GM12873 (cell line): Measurements from ENCODE around the gene CALML5.

Source experiments
- TF ChIP-seq, protein P1 (sequence below): IDR thresholded peaks from 2 replicates; pipeline ENCODE4 v1.5.1; 2012; ENCODE audit warnings: low read depth, mild to moderate bottlenecking, moderate library complexity, low read length, control low read depth; ENCODE audit not compliant: insufficient read depth; ENCODE audit errors: missing control alignments

CALML5 gene

DNA sequence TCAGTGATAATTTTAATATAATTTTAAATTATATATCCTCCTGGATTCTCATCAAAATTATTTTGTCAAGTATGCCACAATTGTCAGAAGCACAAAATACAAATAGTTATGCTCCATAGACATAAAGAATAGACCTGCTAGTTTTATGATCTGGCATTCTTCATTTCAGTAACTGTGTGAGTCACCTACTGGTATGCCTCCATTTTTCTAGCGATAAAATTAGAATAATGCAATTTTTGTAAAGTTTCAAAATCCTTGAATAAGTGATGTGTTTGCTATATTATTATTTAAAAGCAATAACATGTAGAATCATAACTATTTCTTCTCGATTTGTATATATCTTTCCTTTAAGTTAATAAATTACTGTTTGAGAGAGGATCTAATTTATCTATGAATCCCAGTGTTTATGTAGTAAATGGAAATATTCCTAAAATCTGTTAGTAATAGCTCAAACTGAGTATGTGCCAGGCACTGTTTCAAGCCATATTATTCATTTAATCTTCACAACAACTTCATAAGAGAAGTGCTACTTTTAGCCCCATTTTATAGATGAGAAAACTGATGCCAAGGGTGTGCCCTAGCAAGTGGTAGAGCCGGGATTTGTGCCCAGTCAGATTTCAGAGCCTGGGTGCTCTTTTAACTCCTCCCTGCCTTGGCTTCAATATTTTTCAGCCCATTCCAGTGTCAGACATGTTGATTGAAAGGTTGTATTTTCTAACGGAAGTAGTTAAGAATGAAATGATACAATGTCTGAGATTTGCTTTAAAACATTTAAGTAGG, 48.6 kb downstream of the CALML5 start:
- TF ChIP-seq, protein P1, sequence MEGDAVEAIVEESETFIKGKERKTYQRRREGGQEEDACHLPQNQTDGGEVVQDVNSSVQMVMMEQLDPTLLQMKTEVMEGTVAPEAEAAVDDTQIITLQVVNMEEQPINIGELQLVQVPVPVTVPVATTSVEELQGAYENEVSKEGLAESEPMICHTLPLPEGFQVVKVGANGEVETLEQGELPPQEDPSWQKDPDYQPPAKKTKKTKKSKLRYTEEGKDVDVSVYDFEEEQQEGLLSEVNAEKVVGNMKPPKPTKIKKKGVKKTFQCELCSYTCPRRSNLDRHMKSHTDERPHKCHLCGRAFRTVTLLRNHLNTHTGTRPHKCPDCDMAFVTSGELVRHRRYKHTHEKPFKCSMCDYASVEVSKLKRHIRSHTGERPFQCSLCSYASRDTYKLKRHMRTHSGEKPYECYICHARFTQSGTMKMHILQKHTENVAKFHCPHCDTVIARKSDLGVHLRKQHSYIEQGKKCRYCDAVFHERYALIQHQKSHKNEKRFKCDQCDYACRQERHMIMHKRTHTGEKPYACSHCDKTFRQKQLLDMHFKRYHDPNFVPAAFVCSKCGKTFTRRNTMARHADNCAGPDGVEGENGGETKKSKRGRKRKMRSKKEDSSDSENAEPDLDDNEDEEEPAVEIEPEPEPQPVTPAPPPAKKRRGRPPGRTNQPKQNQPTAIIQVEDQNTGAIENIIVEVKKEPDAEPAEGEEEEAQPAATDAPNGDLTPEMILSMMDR, result no peak

DNA sequence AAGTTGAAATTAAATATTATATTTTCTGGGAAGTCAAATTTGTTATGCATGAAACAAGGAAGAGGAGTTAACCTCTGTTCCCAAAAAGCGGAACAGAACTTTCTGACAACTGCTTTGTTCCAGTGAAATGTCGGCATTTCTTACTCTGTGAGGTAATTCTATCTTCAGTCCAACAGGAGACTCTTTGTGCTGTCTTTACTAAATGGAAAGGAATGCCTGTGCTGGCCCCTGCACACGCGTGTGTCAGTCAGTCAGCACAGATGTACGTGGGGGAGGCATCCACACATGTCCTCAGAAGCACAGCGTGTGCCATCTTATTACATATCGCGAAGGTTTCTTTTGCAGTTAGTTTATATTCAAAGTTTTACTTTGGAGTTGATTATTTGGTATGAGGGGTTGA, 49.5 kb downstream of the CALML5 start:
- TF ChIP-seq, protein P1, result no peak

DNA sequence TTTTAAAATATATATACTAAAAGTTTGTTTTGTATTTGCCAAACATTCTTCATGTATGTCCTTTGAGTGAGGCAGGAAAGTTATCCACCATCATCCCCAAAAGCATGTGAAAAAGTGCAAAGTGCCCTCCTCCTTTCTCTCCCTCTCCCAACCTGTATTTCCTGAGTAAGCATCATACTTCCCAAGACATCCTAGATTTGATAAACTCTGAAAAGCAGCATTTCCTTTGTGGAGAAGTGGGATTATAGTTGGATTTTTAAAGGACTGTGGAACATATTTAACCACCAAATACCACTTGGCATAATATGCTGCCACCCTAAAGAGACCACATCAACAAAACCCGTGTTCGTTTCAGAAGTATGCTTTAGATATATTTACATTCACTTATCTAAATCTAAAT, 50.1 kb downstream of the CALML5 start:
- TF ChIP-seq, protein P1, result no peak
